ENCODE results near the gene CPNE7.

- TF ChIP-seq CEBPB (IDR thresholded peaks at IDR 0.05) = no peak
- TF ChIP-seq EP300 (IDR thresholded peaks at IDR 0.05; ENCODE audit: borderline replicate concordance) = no peak
- TF ChIP-seq TAF1 (IDR thresholded peaks at IDR 0.05; ENCODE audit: low read depth) = no peak
These were observed 20.3 kb upstream of the CPNE7 start for GRCh38 chr16:89555265-89555664.

All from Ishikawa (cell line).